WI38 (cell line): ENCODE data around the gene CDH23.

Source experiments
- H3K4me3 ChIP-seq: 2 replicates; pipeline ENCODE4 v1.5.1; 2011; ENCODE audit warnings: low read depth, mild to moderate bottlenecking, control low read depth, low read length
- CTCF ChIP-seq: IDR thresholded peaks from 2 replicates; pipeline ENCODE4 v1.5.1; 2012; ENCODE audit warnings: low read depth, mild to moderate bottlenecking, control low read depth, low read length

The CDH23 gene

GRCh38 chr10:71707240-71707789 lies 310.6 kb downstream of the CDH23 start:
- no peak for TF ChIP-seq CTCF
- H3K4me3 ChIP-seq = no peak overlapping the region

GRCh38 chr10:71708301-71708703 lies 311.6 kb downstream of the CDH23 start:
- TF ChIP-seq CTCF = peak; percentile 68
- H3K4me3 ChIP-seq = no peak overlapping the region

- no peak for TF ChIP-seq CTCF
- H3K4me3 ChIP-seq = no peak overlapping the region
These were observed 312.5 kb downstream of the CDH23 start for GRCh38 chr10:71708897-71709882.

GRCh38 chr10:71710519-71710918 lies 313.8 kb downstream of the CDH23 start:
- H3K4me3 ChIP-seq = no peak overlapping the region
- no peak for TF ChIP-seq CTCF

- no peak overlapping the region for H3K4me3 ChIP-seq
- no peak for TF ChIP-seq CTCF
These were observed 314.4 kb downstream of the CDH23 start for GRCh38 chr10:71711052-71711623.

- no peak overlapping the region for H3K4me3 ChIP-seq
These were observed 315.4 kb downstream of the CDH23 start for GRCh38 chr10:71712170-71712569.

More at GRCh38 chr10:71712170-71712569, 315.4 kb downstream of the CDH23 start:
- TF ChIP-seq CTCF = no peak
